Jurkat, Clone E6-1 (cell line): Measurements from ENCODE around the gene TDRD9.
"Not testable (repeated sequence)": the region's sequence is repeated elsewhere in the genome, so short reads cannot be mapped to it uniquely, and the experiment has no call there.

Experiments used
- DNase-seq: peaks from one replicate; pipeline ENCODE4 v3.0.0-alpha.2; 2011; ENCODE audit warnings: low read depth, low spot score
- H3K4me3 ChIP-seq: 2 replicates; pipeline ENCODE4 v1.5.1; 2011; ENCODE audit warnings: mild to moderate bottlenecking, low read length, control low read depth, moderate library complexity

Gene TDRD9

GRCh38 chr14:103916636-103917262, 11.5 kb upstream of the TDRD9 start:
- H3K4me3 ChIP-seq = no peak overlapping the region
- DNase-seq = no peak

- H3K4me3 ChIP-seq = peak overlapping the region; percentile 85
- DNase-seq = peak; percentile 89
Observed at GRCh38 chr14:103920981-103921854, 7.0 kb upstream of the TDRD9 start.

GRCh38 chr14:103921855-103922200, 6.4 kb upstream of the TDRD9 start:
- DNase-seq = not testable (repeated sequence)
- H3K4me3 ChIP-seq = peak overlapping the region; percentile 85

GRCh38 chr14:103923863-103924262, 4.4 kb upstream of the TDRD9 start:
- peak; percentile 65 for DNase-seq
- H3K4me3 ChIP-seq = peak overlapping the region; percentile 31

GRCh38 chr14:103925316-103925715, 2.9 kb upstream of the TDRD9 start:
- no peak overlapping the region for H3K4me3 ChIP-seq
- no peak for DNase-seq

- DNase-seq = no peak
- H3K4me3 ChIP-seq = no peak overlapping the region
Observed at GRCh38 chr14:103927566-103927965, 690 bp upstream of the TDRD9 start.

- DNase-seq = no peak
- no peak overlapping the region for H3K4me3 ChIP-seq
Observed at GRCh38 chr14:103930051-103930604, 1.9 kb downstream of the TDRD9 start.

- peak; percentile 96 for DNase-seq
- peak overlapping the region; percentile 44 for H3K4me3 ChIP-seq
Observed at GRCh38 chr14:103931422-103931821, 3.2 kb downstream of the TDRD9 start.

- no peak for DNase-seq
- H3K4me3 ChIP-seq = peak overlapping the region; percentile 44
Observed at GRCh38 chr14:103932791-103933490, 4.7 kb downstream of the TDRD9 start.

GRCh38 chr14:103935102-103935501, 6.8 kb downstream of the TDRD9 start:
- DNase-seq = peak; percentile 59
- H3K4me3 ChIP-seq = no peak overlapping the region

- H3K4me3 ChIP-seq = no peak overlapping the region
- DNase-seq = no peak
Observed at GRCh38 chr14:103941462-103941861, 13.2 kb downstream of the TDRD9 start.

- H3K4me3 ChIP-seq = no peak within 1 kb of the TSS
- DNase-seq = no peak
Observed at GRCh38 chr14:103941973-103942736, 13.9 kb downstream of the TDRD9 start, which contains the start of gene RD3L. Gene RD3L, minus strand, starts transcription at chr14:103942529. Its CDS starts 834 bp downstream, at chr14:103941695.

- no peak for DNase-seq
- H3K4me3 ChIP-seq = no peak overlapping the region
Observed at GRCh38 chr14:103943673-103944072, 15.4 kb downstream of the TDRD9 start.

GRCh38 chr14:103946975-103947374, 18.7 kb downstream of the TDRD9 start:
- DNase-seq = no peak
- H3K4me3 ChIP-seq = no peak overlapping the region

GRCh38 chr14:103948442-103948841, 20.2 kb downstream of the TDRD9 start:
- no peak overlapping the region for H3K4me3 ChIP-seq
- DNase-seq = no peak

- no peak overlapping the region for H3K4me3 ChIP-seq
- DNase-seq = no peak
Observed at GRCh38 chr14:103949131-103949790, 21.0 kb downstream of the TDRD9 start.

GRCh38 chr14:103960457-103961055, 32.3 kb downstream of the TDRD9 start:
- H3K4me3 ChIP-seq = no peak overlapping the region
- DNase-seq = no peak

- DNase-seq = no peak
- H3K4me3 ChIP-seq = no peak overlapping the region
Observed at GRCh38 chr14:103961928-103962578, 33.8 kb downstream of the TDRD9 start.
